Measurements from ENCODE around the gene CSMD2. TPM values are rescaled to one million over a fixed set of nuclear protein-coding genes. Genes with fewer than 3 reads are reported as not detected.

The CSMD2 gene
- total RNA-seq, 1 donor from 2014 or later = 0.75 TPM

- Histone ChIP-seq H3K36me3 (ENCODE audit: control insufficient read depth, insufficient read depth, low read length) (no peaks in the 10 kb centered on the region), H3K4me3 (ENCODE audit: low read depth, low read length) (no peak overlapping the region), H3K27me3 (ENCODE audit: control insufficient read depth, insufficient read depth, low read length) (no peaks in the 10 kb centered on the region)
- no peak for DNase-seq (ENCODE audit: low read depth)
- TF ChIP-seq, protein P1, sequence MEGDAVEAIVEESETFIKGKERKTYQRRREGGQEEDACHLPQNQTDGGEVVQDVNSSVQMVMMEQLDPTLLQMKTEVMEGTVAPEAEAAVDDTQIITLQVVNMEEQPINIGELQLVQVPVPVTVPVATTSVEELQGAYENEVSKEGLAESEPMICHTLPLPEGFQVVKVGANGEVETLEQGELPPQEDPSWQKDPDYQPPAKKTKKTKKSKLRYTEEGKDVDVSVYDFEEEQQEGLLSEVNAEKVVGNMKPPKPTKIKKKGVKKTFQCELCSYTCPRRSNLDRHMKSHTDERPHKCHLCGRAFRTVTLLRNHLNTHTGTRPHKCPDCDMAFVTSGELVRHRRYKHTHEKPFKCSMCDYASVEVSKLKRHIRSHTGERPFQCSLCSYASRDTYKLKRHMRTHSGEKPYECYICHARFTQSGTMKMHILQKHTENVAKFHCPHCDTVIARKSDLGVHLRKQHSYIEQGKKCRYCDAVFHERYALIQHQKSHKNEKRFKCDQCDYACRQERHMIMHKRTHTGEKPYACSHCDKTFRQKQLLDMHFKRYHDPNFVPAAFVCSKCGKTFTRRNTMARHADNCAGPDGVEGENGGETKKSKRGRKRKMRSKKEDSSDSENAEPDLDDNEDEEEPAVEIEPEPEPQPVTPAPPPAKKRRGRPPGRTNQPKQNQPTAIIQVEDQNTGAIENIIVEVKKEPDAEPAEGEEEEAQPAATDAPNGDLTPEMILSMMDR (IDR thresholded peaks at IDR 0.05; ENCODE audit: insufficient read depth, low read length, poor library complexity, severe bottlenecking) = no peak
Measured at GRCh38 chr1:33975961-33976360, 189.1 kb downstream of the CSMD2 start.

DNA sequence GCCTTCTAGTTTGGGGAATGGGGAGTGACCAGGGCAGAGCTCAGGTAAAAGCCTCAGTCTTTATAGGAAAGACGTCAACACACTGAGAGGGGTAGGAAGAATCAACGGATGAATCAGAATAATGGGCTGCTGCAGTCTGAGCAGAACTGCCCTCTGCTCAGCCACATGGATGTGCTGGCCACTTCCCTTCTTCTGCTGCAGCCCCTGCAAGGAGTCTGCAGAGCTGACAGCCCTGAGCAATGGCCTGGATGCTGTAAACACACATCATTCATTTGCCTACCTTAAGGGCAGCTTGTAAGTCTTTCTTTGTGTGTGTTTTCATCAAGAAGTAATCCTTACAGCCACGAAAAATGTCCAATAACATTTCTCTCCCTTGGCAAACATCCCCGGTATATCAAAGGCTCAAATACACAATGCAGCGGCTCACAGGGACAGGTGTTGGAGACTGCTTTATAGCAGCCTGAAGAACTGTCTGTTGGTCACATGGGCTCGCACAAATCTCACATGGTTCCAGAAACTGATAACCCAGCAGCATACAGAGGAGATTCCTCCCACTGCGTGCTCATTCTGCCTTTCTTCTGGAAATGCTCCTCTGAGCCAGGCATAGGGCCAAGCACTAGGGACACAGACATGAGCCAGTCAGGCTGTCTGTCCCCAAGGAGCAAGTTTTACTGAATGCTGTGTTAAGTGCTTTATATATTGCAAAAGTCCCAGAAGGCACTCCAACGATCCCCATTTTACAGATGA, 191.1 kb downstream of the CSMD2 start:
- Histone ChIP-seq H3K4me3 (ENCODE audit: low read depth, low read length) (no peak overlapping the region), H3K36me3 (ENCODE audit: control insufficient read depth, insufficient read depth, low read length) (no peaks in the 10 kb centered on the region), H3K27me3 (ENCODE audit: control insufficient read depth, insufficient read depth, low read length) (no peaks in the 10 kb centered on the region)
- TF ChIP-seq, protein P1 (IDR thresholded peaks at IDR 0.05; ENCODE audit: insufficient read depth, low read length, poor library complexity, severe bottlenecking) = no peak
- no peak for DNase-seq (ENCODE audit: low read depth)

- DNase-seq (ENCODE audit: low read depth) = no peak
- Histone ChIP-seq H3K36me3 (ENCODE audit: control insufficient read depth, insufficient read depth, low read length) (no peaks in the 10 kb centered on the region), H3K4me3 (ENCODE audit: low read depth, low read length) (no peak overlapping the region), H3K27me3 (ENCODE audit: control insufficient read depth, insufficient read depth, low read length) (no peaks in the 10 kb centered on the region)
- TF ChIP-seq, protein P1 (IDR thresholded peaks at IDR 0.05; ENCODE audit: insufficient read depth, low read length, poor library complexity, severe bottlenecking) = no peak
Measured at GRCh38 chr1:33972676-33973395, 192.2 kb downstream of the CSMD2 start.

GRCh38 chr1:33971913-33972312, 193.1 kb downstream of the CSMD2 start:
- H3K27me3 ChIP-seq (ENCODE audit: control insufficient read depth, insufficient read depth, low read length) = no peaks in the 10 kb centered on the region
- no peak overlapping the region for H3K4me3 ChIP-seq (ENCODE audit: low read depth, low read length)
- no peaks in the 10 kb centered on the region for H3K36me3 ChIP-seq (ENCODE audit: control insufficient read depth, insufficient read depth, low read length)
- TF ChIP-seq, protein P1 (IDR thresholded peaks at IDR 0.05; ENCODE audit: insufficient read depth, low read length, poor library complexity, severe bottlenecking) = no peak
- no peak for DNase-seq (ENCODE audit: low read depth)

- Histone ChIP-seq H3K4me3 (ENCODE audit: low read depth, low read length) (no peak overlapping the region), H3K36me3 (ENCODE audit: control insufficient read depth, insufficient read depth, low read length) (no peaks in the 10 kb centered on the region), H3K27me3 (ENCODE audit: control insufficient read depth, insufficient read depth, low read length) (no peaks in the 10 kb centered on the region)
- DNase-seq (ENCODE audit: low read depth) = no peak
- TF ChIP-seq, protein P1 (IDR thresholded peaks at IDR 0.05; ENCODE audit: insufficient read depth, low read length, poor library complexity, severe bottlenecking) = no peak
Measured at GRCh38 chr1:33971018-33971710, 193.9 kb downstream of the CSMD2 start.
